Sigmoid colon (tissue), 7 donors: ENCODE data around the gene SMG7. TPM values are rescaled to one million over a fixed set of nuclear protein-coding genes. Genes with fewer than 3 reads are reported as not detected.

Experiments used
- DNase-seq: peaks from one replicate; pipeline ENCODE4 v3.0.0-alpha.2; 2019
- H3K27ac ChIP-seq, 4 donors: fragments of 200-600 bp; sonication (generic); one replicate each; pipeline ENCODE4 v1.5.1; 2016 to 2019; ENCODE audit warnings: mild to moderate bottlenecking in 1 of 4
- H3K27me3 ChIP-seq, 3 donors: fragments of 200-600 bp; sonication (generic); one replicate each; pipeline ENCODE4 v1.5.1; 2019; ENCODE audit warnings: mild to moderate bottlenecking in 1 of 3
- H3K36me3 ChIP-seq, 4 donors: fragments of 200-600 bp; sonication (generic); one replicate each; pipeline ENCODE4 v1.5.1; 2016 to 2019
- H3K4me1 ChIP-seq, 4 donors: fragments of 200-600 bp; sonication (generic); one replicate each; pipeline ENCODE4 v1.5.1; 2017 to 2019
- H3K4me3 ChIP-seq, 4 donors: fragments of 200-600 bp; sonication (generic); one replicate each; pipeline ENCODE4 v1.5.1; 2017 to 2019; ENCODE audit warnings: mild to moderate bottlenecking in 2 of 4, moderate library complexity in 1 of 4
- H3K9me3 ChIP-seq, 4 donors: fragments of 200-600 bp in 3 of 4; sonication (generic) in 3 of 4; one replicate each; pipeline versions ENCODE4 v1.5.1 to v1.6.1; 2013 to 2019
- CTCF ChIP-seq, 4 experiments: fragments of 450-650 bp in 3 of 4; fragments of 200-600 bp in 1 of 4; IDR thresholded peaks; one replicate each; pipeline ENCODE4 v1.5.1; 2016 to 2019; ENCODE audit warnings: antibody characterized with exemption in 4 of 4, mild to moderate bottlenecking in 3 of 4, moderate library complexity in 2 of 4
- EP300 ChIP-seq, 4 donors: sonication (generic); formaldehyde crosslinking; IDR thresholded peaks; one replicate each; pipeline ENCODE4 v1.6.1; 2017; ENCODE audit warnings: antibody characterized with exemption in 4 of 4
- POLR2A ChIP-seq, 2 donors: fragments of 450-650 bp; IDR thresholded peaks; one replicate each; pipeline ENCODE4 v1.6.1; 2016; ENCODE audit warnings: antibody characterized with exemption in 2 of 2, mild to moderate bottlenecking in 2 of 2, moderate library complexity in 2 of 2
- POLR2AphosphoS5 ChIP-seq, 4 donors: sonication (generic); formaldehyde crosslinking; IDR thresholded peaks; one replicate each; pipeline ENCODE4 v1.6.1; 2017; ENCODE audit warnings: antibody characterized with exemption in 4 of 4
- WGBS, 2 donors: extraction: QIAGEN DNeasy Blood & Tissue Kit; methylation state at CpG; one replicate each; pipeline ENCODE4 v1.1.7; 2013; 5-methylcytosine and 5-hydroxymethylcytosine counted together
- intact Hi-C: fragments of 100-400 bp; cut with DNase I; formaldehyde crosslinking; loops from one replicate; pipeline ENCODE4 v1.15.1; 2023
- polyA plus RNA-seq, 3 donors: library from polyadenylated mRNA; stranded (reverse); fragments of 200-250 nt; gene quantifications; one replicate each; pipeline ENCODE4 v1.2.3, GENCODE V29; 2013
- total RNA-seq, 4 donors: library from RNA; depleted of rRNA; stranded (reverse); fragments of >200 nt; gene quantifications; one replicate each; pipeline ENCODE4 v1.1.0, GENCODE V29; 2016
- donor health status: healthy with polysubstance abuse.
- donor health status: Bipolar disorder and iron deficiency.
- donor health status: healthy.

The SMG7 gene
- total and polyA plus RNA-seq, 7 donors: 16.8 to 46.5 (median 31.9) TPM

GRCh38 chr1:183467687-183468086 is 4.6 kb upstream of the SMG7 start:
- H3K27me3 ChIP-seq: no peaks in the 10 kb centered on the region
- no peak for DNase-seq
- peaks cover 0 to 4% (median 4%) of the 10 kb centered on the region in 4 donors for H3K4me1 ChIP-seq
- H3K4me3 ChIP-seq: no peak overlapping the region
- no peaks in the 10 kb centered on the region for H3K9me3 ChIP-seq
- no peaks in the 10 kb centered on the region for H3K36me3 ChIP-seq
- intact Hi-C loops: no loop called here
- TF ChIP-seq POLR2A (IDR thresholded peaks at IDR 0.05) (no peak), EP300 (IDR thresholded peaks at IDR 0.05) (no peak)
- no peak overlapping the region for H3K27ac ChIP-seq
- 10 to 54% methylated on average over 1 of the region's 1 CpG for WGBS, 2 donors

GRCh38 chr1:183470147-183470960 is 1.9 kb upstream of the SMG7 start:
- no peaks in the 10 kb centered on the region for H3K27me3 ChIP-seq
- no peaks in the 10 kb centered on the region for H3K36me3 ChIP-seq
- intact Hi-C loops: loop anchor here (1.0 to 5.0 kb wide), 4 partner anchors 42 to 162 kb away; no protein-coding TSS in a partner anchor
- H3K27ac ChIP-seq: peak overlapping the region; percentile 89 to 96 (median 95)
- peak overlapping the region; percentile 68 to 100 (median 91) for H3K4me3 ChIP-seq
- peak; percentile 92 for DNase-seq
- TF ChIP-seq POLR2A (IDR thresholded peaks at IDR 0.05) (peak; percentile 30 to 51), EP300 (IDR thresholded peaks at IDR 0.05) (no peak), CTCF (IDR thresholded peaks at IDR 0.05) (peak in 3 of 4 experiments; percentile 39 to 52 (median 40)), POLR2AphosphoS5 (IDR thresholded peaks at IDR 0.05) (peak; percentile 51 to 85 (median 80))
- WGBS, 2 donors: 1% methylated on average over 26 of the region's 26 CpGs
- peaks cover 0 to 31% (median 24%) of the 10 kb centered on the region in 4 donors for H3K4me1 ChIP-seq
- H3K9me3 ChIP-seq: no peaks in the 10 kb centered on the region

GRCh38 chr1:183470961-183471742 is 1.1 kb upstream of the SMG7 start:
- WGBS, 2 donors: 0% methylated on average over 47 of the region's 47 CpGs
- TF ChIP-seq EP300 (IDR thresholded peaks at IDR 0.05) (no peak), CTCF (IDR thresholded peaks at IDR 0.05) (peak in 1 of 4 experiments; percentile 4), POLR2AphosphoS5 (IDR thresholded peaks at IDR 0.05) (peak; percentile 23 to 68 (median 56)), POLR2A (IDR thresholded peaks at IDR 0.05) (peak in 1 of 2 donors; percentile 15)
- DNase-seq: peak; percentile 86
- no peaks in the 10 kb centered on the region for H3K27me3 ChIP-seq
- no peaks in the 10 kb centered on the region for H3K36me3 ChIP-seq
- peak overlapping the region; percentile 89 to 96 (median 95) for H3K27ac ChIP-seq
- peak overlapping the region; percentile 68 to 100 (median 91) for H3K4me3 ChIP-seq
- no peaks in the 10 kb centered on the region for H3K9me3 ChIP-seq
- intact Hi-C loops: loop anchor here (1.0 to 5.0 kb wide), 4 partner anchors 41 to 161 kb away; no protein-coding TSS in a partner anchor
- H3K4me1 ChIP-seq: peaks cover 0 to 39% (median 27%) of the 10 kb centered on the region in 4 donors

- Histone ChIP-seq H3K27ac (peak overlapping the region; percentile 89 to 96 (median 95)), H3K4me3 (peak overlapping the region; percentile 68 to 100 (median 91)), H3K9me3 (no peaks in the 10 kb centered on the region), H3K36me3 (no peaks in the 10 kb centered on the region), H3K4me1 (peaks cover 0 to 40% (median 31%) of the 10 kb centered on the region in 4 donors), H3K27me3 (no peaks in the 10 kb centered on the region)
- intact Hi-C loops: loop anchor here (2.0 to 5.0 kb wide), 4 partner anchors 40 to 191 kb away; no protein-coding TSS in a partner anchor
- peak; percentile 33 to 59 (median 48) for TF ChIP-seq POLR2AphosphoS5 (IDR thresholded peaks at IDR 0.05)
- no peak for TF ChIP-seq POLR2A (IDR thresholded peaks at IDR 0.05)
- peak; percentile 99 for DNase-seq
- 1% methylated on average over 42 of the region's 42 CpGs for WGBS, 2 donors
These were observed 384 bp upstream of the SMG7 start for GRCh38 chr1:183471743-183472487.

GRCh38 chr1:183473217-183473536 is 878 bp downstream of the SMG7 start:
- Histone ChIP-seq H3K4me1 (peaks cover 0 to 49% (median 36%) of the 10 kb centered on the region in 4 donors), H3K4me3 (peak overlapping the region; percentile 68 to 100 (median 91)), H3K36me3 (no peaks in the 10 kb centered on the region), H3K9me3 (no peaks in the 10 kb centered on the region), H3K27me3 (no peaks in the 10 kb centered on the region), H3K27ac (peak overlapping the region in 3 of 4 donors; percentile 94 to 96 (median 96))
- no peak for DNase-seq
- intact Hi-C loops: loop anchor here (2.0 to 5.0 kb wide), 4 partner anchors 39 to 192 kb away; no protein-coding TSS in a partner anchor
- TF ChIP-seq POLR2AphosphoS5 (IDR thresholded peaks at IDR 0.05) (no peak), POLR2A (IDR thresholded peaks at IDR 0.05) (no peak), CTCF (IDR thresholded peaks at IDR 0.05) (no peak), EP300 (IDR thresholded peaks at IDR 0.05) (no peak)
- 16 to 19% methylated on average over 9 of the region's 9 CpGs for WGBS, 2 donors
